Measurements from ENCODE around the gene SYT2.
"Not testable (repeated sequence)": the region's sequence is repeated elsewhere in the genome, so short reads cannot be mapped to it uniquely, and the experiment has no call there.

Gene SYT2

GRCh38 chr1:202625416-202626360 is 84.6 kb downstream of the SYT2 start:
- DNase-seq (ENCODE audit: low spot score): peak; percentile 89
- TF ChIP-seq CTCF (IDR thresholded peaks at IDR 0.05; ENCODE audit: borderline replicate concordance, control extremely low read depth, extremely low read depth, insufficient read depth, missing control alignments): peak; percentile 84
- in situ Hi-C loops (cut with MboI; ENCODE audit: low sequenced_read_pairs, unreplicated experiment): no loop called here

GRCh38 chr1:202624781-202625108 is 85.5 kb downstream of the SYT2 start:
- TF ChIP-seq CTCF (IDR thresholded peaks at IDR 0.05; ENCODE audit: borderline replicate concordance, control extremely low read depth, extremely low read depth, insufficient read depth, missing control alignments): no peak
- DNase-seq (ENCODE audit: low spot score): no peak
- in situ Hi-C loops (cut with MboI; ENCODE audit: low sequenced_read_pairs, unreplicated experiment): no loop called here

- TF ChIP-seq CTCF (IDR thresholded peaks at IDR 0.05; ENCODE audit: borderline replicate concordance, control extremely low read depth, extremely low read depth, insufficient read depth, missing control alignments): no peak
Observed at GRCh38 chr1:202624088-202624780, 86.0 kb downstream of the SYT2 start.

GRCh38 chr1:202623476-202623875 is 86.8 kb downstream of the SYT2 start:
- in situ Hi-C loops (cut with MboI; ENCODE audit: low sequenced_read_pairs, unreplicated experiment); DNase-seq (ENCODE audit: low spot score): not testable (repeated sequence)

More at GRCh38 chr1:202624088-202624780, 86.0 kb downstream of the SYT2 start:
- DNase-seq (ENCODE audit: low spot score): no peak
- in situ Hi-C loops (cut with MboI; ENCODE audit: low sequenced_read_pairs, unreplicated experiment): no loop called here

GRCh38 chr1:202623075-202623474 is 87.2 kb downstream of the SYT2 start:
- TF ChIP-seq CTCF (IDR thresholded peaks at IDR 0.05; ENCODE audit: borderline replicate concordance, control extremely low read depth, extremely low read depth, insufficient read depth, missing control alignments): no peak
- in situ Hi-C loops (cut with MboI; ENCODE audit: low sequenced_read_pairs, unreplicated experiment): no loop called here

GRCh38 chr1:202622388-202622787 is 87.9 kb downstream of the SYT2 start:
- in situ Hi-C loops (cut with MboI; ENCODE audit: low sequenced_read_pairs, unreplicated experiment): no loop called here

More at GRCh38 chr1:202623075-202623474, 87.2 kb downstream of the SYT2 start:
- no peak for DNase-seq (ENCODE audit: low spot score)

More at GRCh38 chr1:202622388-202622787, 87.9 kb downstream of the SYT2 start:
- TF ChIP-seq CTCF (IDR thresholded peaks at IDR 0.05; ENCODE audit: borderline replicate concordance, control extremely low read depth, extremely low read depth, insufficient read depth, missing control alignments): no peak
- DNase-seq (ENCODE audit: low spot score): no peak
